Lower leg skin (tissue), 4 donors: ENCODE results near the gene MRPL21. TPM values are rescaled to one million over a fixed set of nuclear protein-coding genes. Genes with fewer than 3 reads are reported as not detected.

Source experiments
- DNase-seq, 2 donors: peaks; one replicate each; pipeline ENCODE4 v3.0.0-alpha.2; 2019; ENCODE audit warnings: low spot score in 2 of 2
- H3K4me3 ChIP-seq: fragments of 200-600 bp; sonication (generic); 2 replicates; pipeline ENCODE4 v1.5.1; 2017; ENCODE audit warnings: mild to moderate bottlenecking, low read depth; ENCODE audit not compliant: poor library complexity, severe bottlenecking
- POLR2A ChIP-seq, 2 donors: fragments of 450-650 bp; IDR thresholded peaks; one replicate each; pipeline ENCODE4 v1.6.1; 2016 to 2017; ENCODE audit warnings: antibody characterized with exemption in 2 of 2, mild to moderate bottlenecking in 1 of 2, moderate library complexity in 1 of 2
- WGBS, 2 donors: methylation state at CpG; one replicate each; pipeline ENCODE4 v1.1.5; 2018; 5-methylcytosine and 5-hydroxymethylcytosine counted together
- intact Hi-C: fragments of 100-400 bp; cut with DNase I; formaldehyde crosslinking; loops from one replicate; pipeline ENCODE4 v1.15.0; 2023; ENCODE audit warnings: low total_unique reads
- total RNA-seq, 4 donors: library from RNA; depleted of rRNA; stranded (reverse); fragments of >200 nt; gene quantifications; one replicate each; pipeline ENCODE4 v1.1.0, GENCODE V29; 2016
- TF ChIP-seq, protein P1 (sequence below), 3 donors: fragments of 450-650 bp; IDR thresholded peaks; one replicate each; pipeline ENCODE4 v1.5.1; 2016; ENCODE audit warnings: antibody characterized with exemption in 3 of 3, mild to moderate bottlenecking in 3 of 3, moderate library complexity in 2 of 3

MRPL21 gene
- total RNA-seq, 4 donors from 2014 or later: 34.0 to 54.5 (median 41.8) TPM

DNA sequence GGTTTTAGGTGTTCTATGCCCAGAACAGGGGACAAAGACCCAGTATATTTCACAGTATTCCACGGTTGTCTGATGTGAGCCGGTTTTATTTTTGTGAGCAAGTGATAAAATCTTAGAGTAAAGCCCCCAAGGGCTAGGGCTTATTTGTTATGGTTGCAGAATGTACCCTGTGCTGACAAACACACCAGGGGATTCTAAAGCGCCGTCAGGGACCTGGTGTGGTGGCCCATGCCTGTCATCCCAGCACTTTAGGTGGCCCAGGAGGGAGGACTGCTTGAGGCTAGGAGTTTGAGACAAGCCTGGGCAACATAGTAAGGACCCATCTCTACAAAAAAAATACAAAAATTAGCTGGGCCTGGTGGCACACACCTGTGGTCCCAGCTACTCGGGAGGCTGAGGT, 22.8 kb downstream of the MRPL21 start:
- TF ChIP-seq, protein P1, sequence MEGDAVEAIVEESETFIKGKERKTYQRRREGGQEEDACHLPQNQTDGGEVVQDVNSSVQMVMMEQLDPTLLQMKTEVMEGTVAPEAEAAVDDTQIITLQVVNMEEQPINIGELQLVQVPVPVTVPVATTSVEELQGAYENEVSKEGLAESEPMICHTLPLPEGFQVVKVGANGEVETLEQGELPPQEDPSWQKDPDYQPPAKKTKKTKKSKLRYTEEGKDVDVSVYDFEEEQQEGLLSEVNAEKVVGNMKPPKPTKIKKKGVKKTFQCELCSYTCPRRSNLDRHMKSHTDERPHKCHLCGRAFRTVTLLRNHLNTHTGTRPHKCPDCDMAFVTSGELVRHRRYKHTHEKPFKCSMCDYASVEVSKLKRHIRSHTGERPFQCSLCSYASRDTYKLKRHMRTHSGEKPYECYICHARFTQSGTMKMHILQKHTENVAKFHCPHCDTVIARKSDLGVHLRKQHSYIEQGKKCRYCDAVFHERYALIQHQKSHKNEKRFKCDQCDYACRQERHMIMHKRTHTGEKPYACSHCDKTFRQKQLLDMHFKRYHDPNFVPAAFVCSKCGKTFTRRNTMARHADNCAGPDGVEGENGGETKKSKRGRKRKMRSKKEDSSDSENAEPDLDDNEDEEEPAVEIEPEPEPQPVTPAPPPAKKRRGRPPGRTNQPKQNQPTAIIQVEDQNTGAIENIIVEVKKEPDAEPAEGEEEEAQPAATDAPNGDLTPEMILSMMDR (IDR thresholded peaks at IDR 0.05): no peak
- TF ChIP-seq POLR2A (IDR thresholded peaks at IDR 0.05): no peak
- WGBS, 2 donors: 93 to 97% methylated on average over 5 of the region's 5 CpGs
- DNase-seq: no peak
- no peak overlapping the region for H3K4me3 ChIP-seq
- intact Hi-C loops: no loop called here

GRCh38 chr11:68878022-68878421, 25.6 kb downstream of the MRPL21 start:
- TF ChIP-seq, protein P1 (IDR thresholded peaks at IDR 0.05): no peak
- TF ChIP-seq POLR2A (IDR thresholded peaks at IDR 0.05): no peak
- WGBS, 2 donors: 79 to 86% methylated on average over 7 of the region's 7 CpGs
- H3K4me3 ChIP-seq: no peak overlapping the region
- no peak for DNase-seq
- intact Hi-C loops: no loop called here

- DNase-seq: no peak
- intact Hi-C loops: no loop called here
- TF ChIP-seq, protein P1 (IDR thresholded peaks at IDR 0.05): no peak
- TF ChIP-seq POLR2A (IDR thresholded peaks at IDR 0.05): no peak
- WGBS, 2 donors: 77% methylated on average over 12 of the region's 12 CpGs
- no peak overlapping the region for H3K4me3 ChIP-seq
Observed at GRCh38 chr11:68872216-68873003, 31.2 kb downstream of the MRPL21 start.

- intact Hi-C loops: no loop called here
- 40 to 69% methylated on average over 9 of the region's 9 CpGs for WGBS, 2 donors
- TF ChIP-seq, protein P1 (IDR thresholded peaks at IDR 0.05): no peak
- TF ChIP-seq POLR2A (IDR thresholded peaks at IDR 0.05): no peak
- no peak overlapping the region for H3K4me3 ChIP-seq
- no peak for DNase-seq
Observed at GRCh38 chr11:68870470-68870869, 33.2 kb downstream of the MRPL21 start.

DNA sequence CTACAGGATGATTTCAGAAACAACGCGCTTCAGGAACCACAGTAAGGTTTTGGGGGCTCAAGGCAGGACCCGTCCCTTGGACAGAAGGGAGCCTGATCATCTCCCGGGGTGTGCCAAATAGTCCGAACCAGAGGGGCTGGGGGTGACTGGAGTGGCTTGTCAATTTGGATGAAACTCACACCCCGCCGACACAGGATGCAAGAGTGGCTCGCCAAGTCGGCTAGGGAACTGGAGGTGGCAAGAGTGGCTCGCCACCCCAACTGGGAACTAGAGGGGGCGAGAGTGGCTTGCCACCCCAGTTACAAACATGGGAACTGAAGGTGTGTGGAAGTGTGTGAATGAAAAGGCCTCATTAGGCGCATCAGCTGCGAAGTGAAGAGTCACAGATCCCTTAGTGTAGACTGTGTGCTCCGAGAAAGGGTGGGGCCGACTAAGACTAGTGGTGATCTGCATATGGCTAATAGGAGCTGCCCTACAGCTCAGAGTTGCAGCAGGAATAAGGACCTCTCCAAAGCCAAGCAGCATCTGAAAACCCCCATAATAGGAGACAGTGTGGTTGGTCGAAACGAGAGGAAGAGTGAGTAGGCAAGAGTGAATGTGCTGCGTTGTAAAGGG, 35.3 kb downstream of the MRPL21 start:
- TF ChIP-seq, protein P1 (IDR thresholded peaks at IDR 0.05): no peak
- TF ChIP-seq POLR2A (IDR thresholded peaks at IDR 0.05): no peak
- H3K4me3 ChIP-seq: no peak overlapping the region
- intact Hi-C loops: no loop called here
- no peak for DNase-seq
- 86 to 94% methylated on average over 18 of the region's 18 CpGs for WGBS, 2 donors
